OCI-LY7 (cell line): ENCODE data around the gene CYFIP1. TPM values are rescaled to one million over a fixed set of nuclear protein-coding genes. Genes with fewer than 3 reads are reported as not detected.

Experiments
- BruUV-seq: library from RNA; stranded (reverse); fragments of 400-500 nt; replicated peaks from 2 replicates; lab custom pipeline; 2021; lab: Mats Ljungman, UMichigan
- CTCF ChIA-PET: fragments of 300-600 bp; sonication (Branson Sonifier 250); formaldehyde crosslinking; loops from one replicate; lab custom pipeline; 2022; ENCODE audit warnings: antibody characterized with exemption; ENCODE audit not compliant: unreplicated experiment; lab: Charles Lee
- POLR2A ChIA-PET: fragments of 300-600 bp; sonication (Branson Sonifier 250); formaldehyde crosslinking; loops from one replicate; lab custom pipeline; 2022; ENCODE audit warnings: antibody characterized with exemption; lab: Charles Lee
- DNase-seq: peaks from one replicate; pipeline ENCODE4 v3.0.0-alpha.2; 2015; ENCODE audit warnings: low spot score
- H2AFZ ChIP-seq: fragments of 200-600 bp; sonication (generic), shearing (Covaris generic); 2 replicates; pipeline ENCODE4 v1.6.1; 2014; ENCODE audit warnings: mild to moderate bottlenecking, antibody characterized with exemption, low read length, moderate library complexity
- H3K27ac ChIP-seq: fragments of 200-600 bp; sonication (generic); 2 replicates; pipeline ENCODE4 v1.5.1; 2014; ENCODE audit warnings: mixed run types, low read depth, mild to moderate bottlenecking, moderate library complexity, low read length, inconsistent platforms; ENCODE audit not compliant: poor library complexity, severe bottlenecking
- H3K36me3 ChIP-seq: fragments of 200-600 bp; sonication (generic); 2 replicates; pipeline ENCODE4 v1.6.1; 2014; ENCODE audit warnings: mild to moderate bottlenecking, antibody characterized with exemption, low read length, moderate library complexity, mixed read lengths; ENCODE audit not compliant: insufficient read depth
- H3K4me1 ChIP-seq: fragments of 200-600 bp; sonication (generic); 2 replicates; pipeline ENCODE4 v1.5.1; 2014; ENCODE audit warnings: mild to moderate bottlenecking, low read length; ENCODE audit not compliant: insufficient read depth, poor library complexity, severe bottlenecking
- H3K4me2 ChIP-seq: fragments of 200-600 bp; sonication (generic); 2 replicates; pipeline ENCODE4 v1.6.1; 2014; ENCODE audit warnings: mild to moderate bottlenecking, low read length
- H3K4me3 ChIP-seq: fragments of 200-600 bp; sonication (generic); 2 replicates; pipeline ENCODE4 v1.5.1; 2014; ENCODE audit warnings: mild to moderate bottlenecking, low read depth, low read length; ENCODE audit not compliant: poor library complexity, severe bottlenecking
- H3K79me2 ChIP-seq: fragments of 200-600 bp; sonication (generic); 2 replicates; pipeline ENCODE4 v1.6.1; 2016; ENCODE audit warnings: low read depth, mild to moderate bottlenecking, low read length, moderate library complexity, mixed read lengths; ENCODE audit not compliant: insufficient read depth
- H3K9me2 ChIP-seq: fragments of 200-600 bp; sonication (generic); 2 replicates; pipeline ENCODE4 v1.6.1; 2016; ENCODE audit warnings: mild to moderate bottlenecking, low read length, mixed read lengths; ENCODE audit not compliant: insufficient read depth
- H3K9me3 ChIP-seq: fragments of 200-600 bp; sonication (generic); 2 replicates; pipeline ENCODE4 v1.6.1; 2014; ENCODE audit warnings: mild to moderate bottlenecking, mixed run types, low read length, mixed read lengths
- H4K20me1 ChIP-seq: fragments of 200-600 bp; sonication (generic); 2 replicates; pipeline ENCODE4 v1.6.1; 2014; ENCODE audit warnings: mild to moderate bottlenecking, antibody characterized with exemption, low read length, moderate library complexity, mixed read lengths; ENCODE audit not compliant: insufficient read depth
- CTCF ChIP-seq: fragments of 200-600 bp; sonication (generic); conservative IDR thresholded peaks from 2 replicates; pipeline ENCODE4 v1.5.1; 2014; ENCODE audit warnings: mild to moderate bottlenecking, antibody characterized with exemption, low read length, moderate library complexity, mixed read lengths
- EZH2phosphoT487 ChIP-seq: fragments of 200-600 bp; sonication (generic); IDR thresholded peaks from 2 replicates; pipeline ENCODE4 v1.6.1; 2018; ENCODE audit warnings: low read depth, borderline replicate concordance, mild to moderate bottlenecking, mixed run types, antibody characterized with exemption, low read length, moderate library complexity, mixed read lengths
- intact Hi-C: fragments of 100-400 bp; cut with micrococcal nuclease; formaldehyde crosslinking; loops from one replicate; pipeline ENCODE4 v1.10.0; 2022; ENCODE audit not compliant: unreplicated experiment
- total RNA-seq, 2 experiments: library from RNA; depleted of rRNA in 1 of 2; stranded (reverse); fragments of >200 nt in 1 of 2; shearing (Covaris generic) in 1 of 2; gene quantifications; 2 replicates each; pipeline ENCODE4 v1.2.3, GENCODE V29; 2014 to 2022

CYFIP1 gene
- total RNA-seq, 2 experiments from 2014 or later: 0.98 to 1.3 TPM

GRCh38 chr15:22954798-22955543 lies 25.2 kb downstream of the CYFIP1 start:
- DNase-seq: no peak
- no peaks in the 10 kb centered on the region for H3K9me2 ChIP-seq
- no peaks in the 10 kb centered on the region for H4K20me1 ChIP-seq
- no peak overlapping the region for H2AFZ ChIP-seq
- H3K79me2 ChIP-seq: no peaks in the 10 kb centered on the region
- H3K36me3 ChIP-seq: no peaks in the 10 kb centered on the region
- BruUV-seq: no TSS peak
- no peaks in the 10 kb centered on the region for H3K4me1 ChIP-seq
- intact Hi-C loops: no loop called here
- no peaks in the 10 kb centered on the region for H3K9me3 ChIP-seq
- CTCF ChIA-PET: no interaction called here
- POLR2A ChIA-PET: interaction anchor here (0.7 to 1.2 kb wide), 4 partner anchors 11 to 22 kb away, joined by 3 to 4 read pairs (median 3); no protein-coding TSS in a partner anchor
- no peak overlapping the region for H3K27ac ChIP-seq
- H3K4me2 ChIP-seq: no peak overlapping the region
- no peak overlapping the region for H3K4me3 ChIP-seq
- TF ChIP-seq EZH2phosphoT487: no peak
- TF ChIP-seq CTCF: no peak

DNA sequence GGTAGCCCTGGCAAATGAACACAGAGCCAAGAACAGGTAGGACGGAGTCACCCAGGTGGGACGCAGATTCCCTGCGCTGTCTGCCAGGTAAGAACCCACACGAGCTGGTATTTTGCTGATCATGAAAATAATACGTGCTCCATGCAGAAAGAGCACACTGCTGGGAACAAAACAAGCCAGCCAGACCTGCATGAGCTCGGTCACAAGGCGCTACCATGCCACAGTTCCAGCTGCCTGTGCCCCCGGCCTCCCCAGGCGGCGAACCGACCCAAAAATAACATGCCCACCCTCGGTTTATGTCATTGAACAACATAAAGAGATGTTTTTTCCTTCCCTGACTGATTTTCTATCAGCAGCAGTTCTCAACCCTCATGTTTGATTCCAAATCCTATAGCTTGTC lies 25.8 kb downstream of the CYFIP1 start:
- H3K27ac ChIP-seq: no peak overlapping the region
- H4K20me1 ChIP-seq: no peaks in the 10 kb centered on the region
- TF ChIP-seq CTCF (no peak), EZH2phosphoT487 (no peak)
- no peaks in the 10 kb centered on the region for H3K9me3 ChIP-seq
- H3K4me1 ChIP-seq: no peaks in the 10 kb centered on the region
- DNase-seq: no peak
- ChIA-PET CTCF (no interaction called here), POLR2A (interaction anchor here (0.7 to 1.2 kb wide), 4 partner anchors 12 to 23 kb away, joined by 3 to 4 read pairs (median 3); no protein-coding TSS in a partner anchor)
- no peak overlapping the region for H3K4me2 ChIP-seq
- no peaks in the 10 kb centered on the region for H3K9me2 ChIP-seq
- H2AFZ ChIP-seq: no peak overlapping the region
- BruUV-seq: no TSS peak
- H3K79me2 ChIP-seq: no peaks in the 10 kb centered on the region
- intact Hi-C loops: no loop called here
- no peak overlapping the region for H3K4me3 ChIP-seq
- H3K36me3 ChIP-seq: no peaks in the 10 kb centered on the region
